ENCODE data around the gene TSPAN3. TPM values are rescaled to one million over a fixed set of nuclear protein-coding genes. Genes with fewer than 3 reads are reported as not detected.

The TSPAN3 gene
- total and polyA plus RNA-seq, 2 donors = 108 to 127 TPM

DNA sequence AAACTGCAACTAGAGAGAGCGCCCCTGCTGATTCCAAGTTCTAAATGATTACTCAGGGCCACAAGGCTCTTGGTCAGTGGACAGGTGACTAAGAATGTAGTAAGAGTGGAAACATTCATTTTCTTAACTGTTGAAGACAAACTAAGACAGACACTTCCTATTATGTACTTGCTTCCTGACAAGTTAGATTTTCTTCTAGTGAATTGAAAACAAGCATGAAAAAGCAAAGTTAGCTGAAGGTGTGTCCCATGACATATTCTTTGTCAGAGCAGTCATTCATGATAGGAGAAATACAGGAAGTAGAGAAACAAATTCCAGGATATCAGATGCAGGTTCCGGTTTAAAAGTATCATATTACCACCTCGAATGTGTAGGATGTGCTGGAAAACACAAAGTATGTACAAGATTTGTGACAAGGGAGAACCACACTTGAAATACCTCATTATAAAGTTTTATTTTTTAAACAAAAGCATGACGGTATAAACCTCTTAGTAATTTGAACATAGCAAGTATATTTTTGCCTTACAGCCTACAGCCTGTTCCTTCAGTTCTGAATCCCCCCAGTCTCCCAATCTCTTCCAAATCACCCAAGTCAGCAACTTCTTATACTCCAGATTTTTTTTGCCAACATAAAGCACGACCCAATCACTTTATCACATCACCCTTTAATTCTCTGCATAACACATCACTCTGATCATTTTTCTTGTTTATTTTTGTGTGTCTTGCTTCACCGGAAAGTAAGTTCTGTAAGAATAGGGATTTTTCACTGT, 6.2 kb downstream of the TSPAN3 start:
- peaks cover 10% of the 10 kb centered on the region in 2 donors for H3K4me1 ChIP-seq (ENCODE audit: control insufficient read depth in 2 of 2, insufficient read depth in 2 of 2, low read length in 2 of 2)
- no peak for DNase-seq (ENCODE audit: low read depth in 6 of 9, low spot score in 9 of 9)
- no peak overlapping the region for H3K27ac ChIP-seq (ENCODE audit: low read depth in 1 of 2, low read length in 1 of 2)
- H3K4me3 ChIP-seq (ENCODE audit: low read length in 2 of 2) = no peak overlapping the region
- peaks cover 0 to 3% of the 10 kb centered on the region in 2 donors for H3K36me3 ChIP-seq (ENCODE audit: control insufficient read depth in 2 of 2, insufficient read depth in 2 of 2, low read length in 1 of 2)
- H3K9me3 ChIP-seq (ENCODE audit: control insufficient read depth in 2 of 2, insufficient read depth in 1 of 2, low read length in 1 of 2) = no peaks in the 10 kb centered on the region
- no peaks in the 10 kb centered on the region for H3K27me3 ChIP-seq (ENCODE audit: control insufficient read depth in 2 of 2, insufficient read depth in 1 of 2, low read length in 1 of 2)
- 80% methylated on average over 6 of the region's 6 CpGs for WGBS

DNA sequence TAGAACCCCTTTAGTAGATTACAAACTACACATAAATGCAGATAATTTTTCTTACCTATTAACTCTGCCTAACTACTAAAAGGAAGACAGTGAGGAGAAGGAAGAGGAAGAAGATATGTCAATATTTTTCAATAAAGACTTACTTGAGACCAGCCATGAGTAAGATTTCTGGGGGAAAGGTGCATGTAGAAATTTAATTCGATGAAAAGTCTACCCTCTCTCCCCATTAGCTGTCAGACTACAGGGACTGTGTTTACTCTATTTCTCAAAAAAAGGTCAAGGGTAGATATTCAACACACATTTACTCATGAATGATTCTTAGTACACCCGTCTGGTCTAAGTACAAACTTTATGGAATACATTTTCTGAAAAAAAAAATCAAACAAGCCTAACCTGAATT, 6.8 kb downstream of the TSPAN3 start:
- H3K27me3 ChIP-seq (ENCODE audit: control insufficient read depth in 2 of 2, insufficient read depth in 1 of 2, low read length in 1 of 2) = no peaks in the 10 kb centered on the region
- peaks cover 0 to 3% of the 10 kb centered on the region in 2 donors for H3K36me3 ChIP-seq (ENCODE audit: control insufficient read depth in 2 of 2, insufficient read depth in 2 of 2, low read length in 1 of 2)
- H3K4me1 ChIP-seq (ENCODE audit: control insufficient read depth in 2 of 2, insufficient read depth in 2 of 2, low read length in 2 of 2) = peaks cover 6 to 7% of the 10 kb centered on the region in 2 donors
- H3K9me3 ChIP-seq (ENCODE audit: control insufficient read depth in 2 of 2, insufficient read depth in 1 of 2, low read length in 1 of 2) = no peaks in the 10 kb centered on the region
- no peak for DNase-seq (ENCODE audit: low read depth in 6 of 9, low spot score in 9 of 9)
- WGBS = 92% methylated on average over 2 of the region's 2 CpGs
- no peak overlapping the region for H3K4me3 ChIP-seq (ENCODE audit: low read length in 2 of 2)
- no peak overlapping the region for H3K27ac ChIP-seq (ENCODE audit: low read depth in 1 of 2, low read length in 1 of 2)

DNA sequence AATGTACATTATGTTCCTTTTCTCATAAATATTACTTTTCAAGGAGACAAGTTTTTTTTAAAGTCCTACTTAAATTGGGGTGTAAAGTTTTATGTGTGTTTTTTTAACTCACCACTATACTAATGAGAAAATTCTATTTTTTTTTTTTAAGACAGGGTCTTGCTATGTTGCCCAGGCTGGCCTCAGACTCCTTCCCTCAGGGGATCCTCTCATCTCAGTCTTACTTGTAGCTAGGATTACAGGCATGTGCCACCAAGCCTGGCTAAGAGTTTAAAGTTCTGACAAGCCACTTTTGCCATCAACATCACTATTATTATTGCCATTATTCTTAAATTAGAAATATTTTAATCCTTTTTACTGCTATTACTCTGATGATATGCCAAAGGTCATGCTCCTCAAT, 7.7 kb downstream of the TSPAN3 start:
- Histone ChIP-seq H3K36me3 (ENCODE audit: control insufficient read depth in 2 of 2, insufficient read depth in 2 of 2, low read length in 1 of 2) (no peaks in the 10 kb centered on the region), H3K4me3 (ENCODE audit: low read length in 2 of 2) (no peak overlapping the region), H3K4me1 (ENCODE audit: control insufficient read depth in 2 of 2, insufficient read depth in 2 of 2, low read length in 2 of 2) (peaks cover 6 to 7% of the 10 kb centered on the region in 2 donors), H3K9me3 (ENCODE audit: control insufficient read depth in 2 of 2, insufficient read depth in 1 of 2, low read length in 1 of 2) (no peaks in the 10 kb centered on the region), H3K27me3 (ENCODE audit: control insufficient read depth in 2 of 2, insufficient read depth in 1 of 2, low read length in 1 of 2) (no peaks in the 10 kb centered on the region), H3K27ac (ENCODE audit: low read depth in 1 of 2, low read length in 1 of 2) (no peak overlapping the region)
- no peak for DNase-seq (ENCODE audit: low read depth in 6 of 9, low spot score in 9 of 9)

DNA sequence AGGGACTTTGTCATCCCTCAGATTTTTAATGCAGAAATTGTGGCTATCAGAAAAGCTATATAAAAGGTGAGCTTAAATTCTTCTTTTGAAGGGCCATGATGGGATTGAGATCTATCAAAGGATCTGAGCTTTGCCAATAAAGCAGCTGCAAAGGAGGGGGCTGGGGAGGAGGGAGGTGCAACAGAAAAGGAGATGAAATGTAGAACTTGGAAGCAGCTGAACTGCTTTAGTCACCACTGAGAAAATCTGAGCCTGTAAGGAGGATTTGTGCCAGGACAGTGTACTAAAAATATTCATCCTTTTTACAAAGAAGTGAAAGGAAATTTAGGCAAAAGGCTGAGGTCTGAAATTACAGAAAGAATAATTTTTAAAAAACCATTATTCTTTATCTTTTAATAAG, 10.4 kb downstream of the TSPAN3 start:
- Histone ChIP-seq H3K27ac (ENCODE audit: low read depth in 1 of 2, low read length in 1 of 2) (no peak overlapping the region), H3K4me1 (ENCODE audit: control insufficient read depth in 2 of 2, insufficient read depth in 2 of 2, low read length in 2 of 2) (peaks cover 2 to 7% of the 10 kb centered on the region in 2 donors), H3K4me3 (ENCODE audit: low read length in 2 of 2) (no peak overlapping the region), H3K9me3 (ENCODE audit: control insufficient read depth in 2 of 2, insufficient read depth in 1 of 2, low read length in 1 of 2) (no peaks in the 10 kb centered on the region), H3K36me3 (ENCODE audit: control insufficient read depth in 2 of 2, insufficient read depth in 2 of 2, low read length in 1 of 2) (peaks cover 3 to 7% of the 10 kb centered on the region in 2 donors), H3K27me3 (ENCODE audit: control insufficient read depth in 2 of 2, insufficient read depth in 1 of 2, low read length in 1 of 2) (no peaks in the 10 kb centered on the region)
- peak in 1 of 9 donors; percentile 24 for DNase-seq (ENCODE audit: low read depth in 6 of 9, low spot score in 9 of 9)

DNA sequence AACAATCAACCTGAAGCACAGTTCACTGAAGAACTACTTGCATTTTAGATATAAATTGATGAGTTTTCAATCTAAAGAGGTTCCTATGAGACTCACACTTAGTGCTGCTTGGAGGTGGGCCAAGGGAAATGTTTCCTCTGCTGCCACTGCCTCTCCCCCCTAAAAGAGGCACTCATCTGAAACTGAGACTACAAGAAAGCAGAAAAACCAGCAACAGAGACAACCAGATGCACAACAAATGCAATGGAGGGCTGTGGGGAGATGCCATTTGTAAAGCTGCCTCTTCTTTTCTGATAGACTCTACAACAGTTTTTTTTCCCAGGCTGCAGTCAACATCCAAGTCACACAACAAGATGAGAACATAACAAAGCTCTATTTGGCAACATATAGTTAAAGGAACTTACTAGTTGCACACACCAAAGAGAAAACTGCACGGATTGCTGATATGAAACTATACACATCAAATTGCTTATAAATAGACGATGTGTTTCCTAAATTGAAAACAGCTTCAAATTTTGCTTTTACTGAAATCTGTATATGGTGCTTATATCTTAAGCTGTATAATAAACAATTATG, 11.0 kb downstream of the TSPAN3 start:
- Histone ChIP-seq H3K4me1 (ENCODE audit: control insufficient read depth in 2 of 2, insufficient read depth in 2 of 2, low read length in 2 of 2) (peaks cover 2 to 7% of the 10 kb centered on the region in 2 donors), H3K27me3 (ENCODE audit: control insufficient read depth in 2 of 2, insufficient read depth in 1 of 2, low read length in 1 of 2) (no peaks in the 10 kb centered on the region), H3K9me3 (ENCODE audit: control insufficient read depth in 2 of 2, insufficient read depth in 1 of 2, low read length in 1 of 2) (no peaks in the 10 kb centered on the region), H3K36me3 (ENCODE audit: control insufficient read depth in 2 of 2, insufficient read depth in 2 of 2, low read length in 1 of 2) (peaks cover 3 to 7% of the 10 kb centered on the region in 2 donors), H3K4me3 (ENCODE audit: low read length in 2 of 2) (no peak overlapping the region), H3K27ac (ENCODE audit: low read depth in 1 of 2, low read length in 1 of 2) (peak overlapping the region in 1 of 2 donors; percentile 72)
- 57% methylated on average over 2 of the region's 2 CpGs for WGBS
- peak in 3 of 9 donors; percentile 28 to 59 (median 47) for DNase-seq (ENCODE audit: low read depth in 6 of 9, low spot score in 9 of 9)

DNA sequence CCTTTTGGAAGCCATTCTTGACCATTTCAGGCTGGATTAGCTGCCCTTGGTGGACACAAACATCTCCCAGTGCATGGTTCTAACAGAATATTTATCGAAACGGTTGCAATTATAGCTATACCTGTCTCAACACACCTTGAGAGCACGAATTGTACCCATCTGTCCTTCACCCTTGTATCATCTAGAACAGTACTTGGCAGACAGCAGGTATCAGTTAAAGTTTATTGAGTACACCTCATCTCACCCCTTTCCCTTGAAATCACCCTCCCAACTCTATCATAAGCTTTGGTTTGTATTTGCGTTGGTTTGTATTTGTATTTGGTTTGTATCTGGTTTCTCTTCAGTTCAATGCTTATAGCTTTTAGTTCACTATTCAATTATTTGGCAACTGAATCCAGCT, 12.4 kb downstream of the TSPAN3 start:
- no peak overlapping the region for H3K27ac ChIP-seq (ENCODE audit: low read depth in 1 of 2, low read length in 1 of 2)
- 97% methylated on average over 4 of the region's 4 CpGs for WGBS
- no peaks in the 10 kb centered on the region for H3K9me3 ChIP-seq (ENCODE audit: control insufficient read depth in 2 of 2, insufficient read depth in 1 of 2, low read length in 1 of 2)
- peaks cover 2 to 7% of the 10 kb centered on the region in 2 donors for H3K4me1 ChIP-seq (ENCODE audit: control insufficient read depth in 2 of 2, insufficient read depth in 2 of 2, low read length in 2 of 2)
- no peak overlapping the region for H3K4me3 ChIP-seq (ENCODE audit: low read length in 2 of 2)
- H3K36me3 ChIP-seq (ENCODE audit: control insufficient read depth in 2 of 2, insufficient read depth in 2 of 2, low read length in 1 of 2) = peaks cover 3 to 8% of the 10 kb centered on the region in 2 donors
- H3K27me3 ChIP-seq (ENCODE audit: control insufficient read depth in 2 of 2, insufficient read depth in 1 of 2, low read length in 1 of 2) = no peaks in the 10 kb centered on the region
- no peak for DNase-seq (ENCODE audit: low read depth in 6 of 9, low spot score in 9 of 9)

DNA sequence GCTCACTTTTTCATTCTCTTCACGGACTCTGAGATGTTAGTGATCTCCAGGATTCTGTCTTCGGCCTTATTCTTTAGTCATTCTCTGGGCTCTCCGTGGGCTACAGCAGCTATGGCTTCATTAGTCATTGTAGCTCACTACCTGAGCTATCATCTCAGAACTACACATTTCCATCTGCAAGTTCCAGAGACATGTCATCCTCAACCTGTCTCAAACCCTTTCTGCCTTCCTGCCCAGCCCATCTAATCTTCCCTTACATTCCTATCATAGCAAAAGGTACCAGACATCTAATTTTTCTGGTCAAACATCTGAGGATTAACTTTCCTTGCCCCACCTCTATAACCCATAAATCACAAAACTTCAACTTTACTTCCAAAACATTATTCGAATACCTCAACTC, 13.2 kb downstream of the TSPAN3 start:
- peaks cover 2 to 7% of the 10 kb centered on the region in 2 donors for H3K4me1 ChIP-seq (ENCODE audit: control insufficient read depth in 2 of 2, insufficient read depth in 2 of 2, low read length in 2 of 2)
- no peaks in the 10 kb centered on the region for H3K9me3 ChIP-seq (ENCODE audit: control insufficient read depth in 2 of 2, insufficient read depth in 1 of 2, low read length in 1 of 2)
- no peak overlapping the region for H3K27ac ChIP-seq (ENCODE audit: low read depth in 1 of 2, low read length in 1 of 2)
- peaks cover 3 to 8% of the 10 kb centered on the region in 2 donors for H3K36me3 ChIP-seq (ENCODE audit: control insufficient read depth in 2 of 2, insufficient read depth in 2 of 2, low read length in 1 of 2)
- no peaks in the 10 kb centered on the region for H3K27me3 ChIP-seq (ENCODE audit: control insufficient read depth in 2 of 2, insufficient read depth in 1 of 2, low read length in 1 of 2)
- no peak overlapping the region for H3K4me3 ChIP-seq (ENCODE audit: low read length in 2 of 2)
- no peak for DNase-seq (ENCODE audit: low read depth in 6 of 9, low spot score in 9 of 9)
- 97% methylated on average over 4 of the region's 4 CpGs for WGBS

DNA sequence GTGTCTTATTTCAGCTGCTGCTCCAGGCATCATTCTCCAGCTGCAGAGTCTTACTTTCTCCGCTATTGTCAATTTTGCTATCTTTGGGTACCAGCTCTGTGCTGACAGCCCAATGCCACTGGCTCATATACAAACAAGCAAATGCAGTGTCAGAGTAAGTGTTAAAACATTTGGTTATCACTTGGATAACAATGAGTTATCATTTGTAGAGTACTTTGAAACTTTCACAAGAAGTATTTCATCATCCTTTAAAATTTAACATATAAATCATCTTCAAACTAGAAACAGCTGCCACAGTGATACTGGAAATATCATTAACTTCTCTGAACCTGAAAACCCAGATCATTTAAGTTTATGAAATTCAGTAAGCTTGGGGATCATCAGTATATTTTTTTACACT, 13.8 kb downstream of the TSPAN3 start:
- Histone ChIP-seq H3K4me3 (ENCODE audit: low read length in 2 of 2) (no peak overlapping the region), H3K4me1 (ENCODE audit: control insufficient read depth in 2 of 2, insufficient read depth in 2 of 2, low read length in 2 of 2) (peaks cover 2 to 7% of the 10 kb centered on the region in 2 donors), H3K27ac (ENCODE audit: low read depth in 1 of 2, low read length in 1 of 2) (no peak overlapping the region), H3K36me3 (ENCODE audit: control insufficient read depth in 2 of 2, insufficient read depth in 2 of 2, low read length in 1 of 2) (peaks cover 10 to 13% of the 10 kb centered on the region in 2 donors), H3K27me3 (ENCODE audit: control insufficient read depth in 2 of 2, insufficient read depth in 1 of 2, low read length in 1 of 2) (no peaks in the 10 kb centered on the region), H3K9me3 (ENCODE audit: control insufficient read depth in 2 of 2, insufficient read depth in 1 of 2, low read length in 1 of 2) (no peaks in the 10 kb centered on the region)
- DNase-seq (ENCODE audit: low read depth in 6 of 9, low spot score in 9 of 9) = no peak
- 95% methylated on average over 1 of the region's 1 CpG for WGBS

DNA sequence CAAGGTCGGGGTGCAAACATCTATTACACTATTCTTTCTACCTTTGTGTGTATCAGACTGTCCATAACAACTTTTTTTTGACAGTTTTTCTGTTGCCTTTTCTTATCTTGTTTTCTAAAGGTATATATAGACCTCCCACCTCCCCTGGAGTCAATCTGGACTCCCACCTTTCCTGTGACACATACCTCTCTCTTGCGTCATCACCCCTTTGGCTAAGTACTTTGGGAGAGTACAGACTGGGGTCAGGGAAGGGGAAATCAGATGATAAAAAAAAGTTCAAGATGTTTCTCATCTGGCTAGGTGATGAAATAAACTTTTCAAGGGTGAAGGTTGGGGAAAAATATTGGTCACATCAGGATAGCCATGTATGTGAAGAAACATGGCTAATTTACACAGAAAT, 17.2 kb downstream of the TSPAN3 start:
- H3K27ac ChIP-seq (ENCODE audit: low read depth in 1 of 2, low read length in 1 of 2) = no peak overlapping the region
- H3K4me3 ChIP-seq (ENCODE audit: low read length in 2 of 2) = no peak overlapping the region
- no peak for DNase-seq (ENCODE audit: low read depth in 6 of 9, low spot score in 9 of 9)
- H3K36me3 ChIP-seq (ENCODE audit: control insufficient read depth in 2 of 2, insufficient read depth in 2 of 2, low read length in 1 of 2) = peaks cover 20 to 26% of the 10 kb centered on the region in 2 donors
- 100% methylated on average over 2 of the region's 2 CpGs for WGBS
- no peaks in the 10 kb centered on the region for H3K4me1 ChIP-seq (ENCODE audit: control insufficient read depth in 2 of 2, insufficient read depth in 2 of 2, low read length in 2 of 2)
- H3K27me3 ChIP-seq (ENCODE audit: control insufficient read depth in 2 of 2, insufficient read depth in 1 of 2, low read length in 1 of 2) = no peaks in the 10 kb centered on the region
- H3K9me3 ChIP-seq (ENCODE audit: control insufficient read depth in 2 of 2, insufficient read depth in 1 of 2, low read length in 1 of 2) = no peaks in the 10 kb centered on the region
